GM21737 (cell line): ENCODE measurements around the gene MOB3A.
"Not testable (repeated sequence)": the region's sequence is repeated elsewhere in the genome, so short reads cannot be mapped to it uniquely, and the experiment has no call there.

Source experiments
- ATAC-seq: cut with Tn5 transposase; IDR thresholded peaks from one replicate; pipeline ENCODE4 v1.9.1; 2021; ENCODE audit warnings: mild to moderate bottlenecking, moderate library complexity; ENCODE audit not compliant: unreplicated experiment

MOB3A gene

GRCh38 chr19:2096034-2096479 is at the start of gene MOB3A:
Gene MOB3A (minus strand): TSS chr19:2096326. CDS start chr19:2078560, 17,766 bp downstream.
- ATAC-seq, result peak; percentile 34

DNA sequence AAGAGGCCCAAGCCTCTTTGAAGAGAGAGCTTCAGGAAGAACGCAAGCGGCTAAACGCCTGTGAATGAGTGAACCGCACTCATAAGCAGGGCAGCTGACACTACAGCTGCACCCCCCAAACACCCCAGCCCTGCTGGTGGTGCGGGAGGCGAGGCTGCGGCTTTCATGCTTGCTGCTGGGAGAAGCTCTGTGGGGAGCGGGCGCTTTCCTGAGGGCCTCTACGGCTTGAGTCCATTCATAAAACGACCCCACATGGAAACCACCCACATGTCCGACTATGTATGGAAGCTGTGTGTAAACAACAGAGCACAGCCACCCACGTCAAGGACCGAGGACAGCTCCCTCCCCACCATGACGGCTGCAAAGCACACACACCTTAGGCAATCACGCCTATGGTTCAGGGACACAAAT is 49.7 kb upstream of the MOB3A start:
- no peak for ATAC-seq

DNA sequence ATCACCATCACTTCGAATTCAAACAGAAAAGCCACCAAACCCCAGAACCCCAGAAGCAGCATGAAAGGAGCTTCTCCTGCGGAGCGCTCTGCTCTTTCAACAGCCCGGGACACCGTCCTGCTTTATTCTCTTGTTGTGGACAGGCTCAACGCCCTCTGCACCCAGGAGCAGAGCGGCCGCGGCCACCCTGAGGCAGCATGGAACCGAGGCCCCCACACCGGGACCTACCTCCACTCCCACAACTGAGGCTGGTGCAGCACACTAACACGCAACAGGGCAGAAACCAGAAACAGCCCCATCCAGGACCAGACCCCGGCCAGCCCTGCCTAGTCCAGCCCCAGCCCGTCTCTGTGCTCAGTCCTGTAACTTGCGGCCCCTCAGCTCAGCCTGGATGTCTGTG is 48.1 kb upstream of the MOB3A start:
- ATAC-seq, result no peak

DNA sequence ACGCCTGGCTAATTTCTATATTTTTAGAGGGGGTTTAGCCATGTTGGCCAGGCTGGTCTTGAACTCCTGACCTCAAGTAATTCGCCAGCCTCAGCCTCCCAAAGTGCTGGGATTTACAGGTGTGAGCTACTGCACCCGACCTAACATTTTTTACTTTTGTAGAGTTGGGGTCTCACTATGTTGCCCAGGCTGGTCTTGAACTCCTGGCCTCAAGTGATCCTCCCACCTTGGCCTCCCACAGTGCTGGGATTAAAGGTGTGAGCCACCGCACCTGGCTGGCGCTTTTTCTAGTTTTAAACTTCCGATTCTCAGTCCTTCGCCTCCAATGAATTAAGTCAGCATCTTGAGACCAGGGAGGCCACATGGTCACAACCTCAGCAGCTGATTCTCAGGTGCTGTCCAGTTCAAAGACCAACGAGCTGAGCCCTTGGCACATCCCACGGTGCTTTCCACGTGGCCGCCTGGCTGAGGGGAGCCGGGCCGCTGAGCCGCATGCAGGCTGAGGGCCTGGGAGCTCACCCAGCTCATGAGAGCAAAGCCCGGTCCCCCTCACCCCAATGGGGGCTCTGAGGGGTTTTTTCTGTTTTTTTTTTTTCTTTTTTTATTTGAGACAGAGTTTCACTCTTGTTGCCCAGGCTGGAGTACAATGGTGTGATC is 46.2 kb upstream of the MOB3A start:
- ATAC-seq, result no peak

GRCh38 chr19:2140138-2140569 is 44.0 kb upstream of the MOB3A start:
- no peak for ATAC-seq

GRCh38 chr19:2139385-2140137 is 43.4 kb upstream of the MOB3A start:
- ATAC-seq, result no peak

DNA sequence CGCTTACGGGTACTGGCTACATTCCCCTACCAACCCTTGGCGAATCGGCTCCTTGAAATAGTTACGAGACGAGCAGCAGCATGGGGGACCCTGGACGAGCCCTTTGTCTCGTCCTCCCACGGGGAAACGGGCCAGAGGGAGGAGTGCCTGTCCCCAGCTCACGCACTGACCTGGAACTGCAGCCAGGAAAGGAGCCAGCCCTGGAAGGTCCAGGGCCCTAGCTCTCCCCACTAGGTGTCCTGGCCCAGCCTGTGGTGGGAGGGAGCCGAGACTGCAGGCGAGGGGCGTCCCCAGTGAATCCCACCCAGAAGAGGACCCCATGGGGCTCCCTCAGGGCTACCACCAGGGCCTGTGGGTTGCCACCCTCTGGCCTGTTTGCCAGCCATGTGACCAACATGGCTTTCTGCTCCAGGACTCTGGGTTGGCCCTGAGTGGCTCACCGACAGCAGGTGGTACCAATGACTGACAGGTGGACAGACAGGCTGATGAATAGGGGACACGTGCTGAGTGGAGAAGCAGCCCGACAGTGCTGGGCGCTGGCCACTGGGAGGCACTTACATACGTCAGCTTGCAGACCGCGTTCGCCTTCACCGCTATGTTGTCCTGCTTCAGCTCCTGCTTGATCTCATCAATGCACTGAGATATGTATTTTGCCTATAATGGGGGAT is 42.1 kb upstream of the MOB3A start:
- no peak for ATAC-seq

DNA sequence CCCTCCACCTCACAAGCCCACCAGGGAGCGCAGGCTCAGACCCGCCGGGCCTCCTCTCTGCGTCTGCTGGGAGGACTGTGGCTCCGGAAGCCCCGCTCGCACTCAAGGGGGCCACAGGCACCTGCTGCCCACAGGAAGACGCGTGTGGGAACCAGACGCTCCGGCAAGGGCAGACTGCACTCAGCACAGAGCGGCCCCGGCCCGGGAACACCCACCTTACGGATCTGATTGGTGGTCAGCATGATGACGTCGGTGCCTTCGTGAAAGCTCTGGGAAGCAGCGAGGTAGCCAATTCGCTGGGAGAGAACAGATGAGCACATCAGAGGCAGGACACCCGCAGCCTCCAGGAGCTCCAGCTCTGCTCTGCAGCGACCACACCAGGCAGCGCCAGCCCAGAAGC is 40.7 kb upstream of the MOB3A start:
- ATAC-seq, result no peak

DNA sequence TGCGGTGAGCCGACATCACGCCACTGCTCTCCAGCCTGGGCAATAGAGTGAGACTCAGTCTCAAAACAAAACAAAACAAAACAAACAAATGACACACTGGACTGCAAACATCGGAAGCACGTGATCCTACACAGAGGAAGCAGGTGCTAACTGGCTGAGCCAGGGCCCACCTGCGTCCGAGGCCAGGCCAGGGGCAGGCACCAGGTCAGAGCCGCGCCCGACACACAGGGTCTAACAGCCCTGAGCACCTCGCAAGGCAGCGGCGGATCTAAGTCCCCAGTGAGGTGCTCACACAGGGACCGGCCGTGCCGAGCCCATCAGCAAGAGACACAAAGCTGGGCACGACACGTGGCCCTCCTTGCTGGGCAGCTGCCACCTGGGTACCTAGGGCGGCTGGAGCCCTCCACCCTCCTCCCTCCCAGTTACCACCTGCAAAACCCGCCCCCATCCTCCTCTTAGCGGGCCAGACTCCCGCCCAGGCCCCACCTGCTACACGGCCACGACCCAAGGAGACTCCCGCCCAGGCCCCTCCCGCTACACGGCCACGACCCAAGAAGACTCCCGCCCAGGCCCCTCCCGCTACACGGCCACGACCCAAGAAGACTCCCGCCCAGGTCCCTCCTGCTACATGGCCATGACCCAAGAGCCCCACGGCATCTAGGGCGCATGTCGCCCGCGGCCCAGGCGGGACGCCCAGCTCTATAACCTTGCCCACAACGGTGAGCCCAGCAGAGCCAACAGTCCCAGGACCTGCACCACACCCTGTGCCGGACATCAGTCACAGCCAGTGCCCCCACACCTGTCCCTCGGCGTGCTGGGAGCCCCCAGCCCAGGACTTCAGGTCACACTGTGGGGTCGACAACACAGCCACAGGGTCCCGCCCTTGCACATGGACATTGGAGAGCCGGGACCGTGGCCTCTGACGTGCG is 39.6 kb upstream of the MOB3A start:
- no peak for ATAC-seq

- ATAC-seq, result no peak
These were observed 36.8 kb upstream of the MOB3A start for GRCh38 chr19:2132731-2133490.

DNA sequence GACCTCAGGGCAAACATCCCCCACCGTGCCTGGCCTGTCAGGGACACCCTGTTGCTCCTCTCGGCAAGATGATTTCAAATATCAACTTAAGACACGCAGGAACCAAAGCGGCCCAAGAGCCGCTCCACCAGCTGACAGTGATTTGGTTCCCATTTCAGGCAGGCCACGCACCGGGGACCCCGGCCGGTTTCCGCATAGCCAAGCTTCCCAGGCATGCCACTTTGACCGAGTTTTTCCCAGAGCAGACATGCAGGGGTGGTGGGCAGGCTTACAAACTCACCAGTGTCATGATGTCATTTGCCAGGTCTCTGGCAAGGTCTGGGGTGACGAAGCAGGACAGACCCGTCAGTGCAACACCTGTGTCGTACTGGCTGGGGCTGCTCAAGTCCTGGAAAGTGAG is 36.1 kb upstream of the MOB3A start:
- no peak for ATAC-seq

DNA sequence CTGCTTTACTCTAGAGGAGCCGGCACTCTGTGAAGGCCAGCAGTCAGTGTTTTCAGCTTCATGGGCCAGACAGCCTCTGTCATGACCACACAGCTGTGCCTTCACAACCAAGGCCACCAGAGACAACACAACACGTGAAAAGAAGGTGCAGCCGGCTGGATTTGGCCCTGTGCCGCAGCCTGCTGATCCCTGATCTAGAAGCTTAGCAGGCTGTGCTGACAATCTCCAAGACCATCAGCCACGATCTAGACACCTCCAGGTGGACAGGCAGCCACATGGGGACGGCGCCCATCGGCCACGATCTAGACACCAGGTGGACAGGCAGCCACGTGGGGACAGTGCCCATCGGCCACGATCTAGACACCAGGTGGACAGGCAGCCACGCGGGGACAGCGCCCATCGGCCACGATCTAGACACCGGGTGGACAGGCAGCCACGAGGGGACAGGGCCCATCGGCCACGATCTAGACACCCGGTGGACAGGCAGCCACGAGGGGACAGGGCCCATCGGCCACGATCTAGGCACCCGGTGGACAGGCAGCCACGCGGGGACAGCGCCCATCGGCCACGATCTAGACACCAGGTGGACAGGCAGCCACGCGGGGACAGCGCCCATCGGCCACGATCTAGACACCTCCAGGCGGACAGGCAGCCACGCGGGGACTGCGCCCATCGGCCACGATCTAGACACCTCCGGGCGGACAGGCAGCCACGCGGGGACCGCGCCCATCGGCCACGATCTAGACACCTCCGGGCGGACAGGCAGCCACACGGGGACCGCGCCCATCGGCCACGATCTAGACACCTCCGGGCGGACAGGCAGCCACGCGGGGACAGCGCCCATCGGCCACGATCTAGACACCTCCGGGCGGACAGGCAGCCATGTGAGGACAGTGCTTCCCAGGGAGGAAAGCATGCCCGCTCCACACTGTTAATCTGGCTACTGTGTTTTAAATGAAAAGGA is 35.2 kb upstream of the MOB3A start:
- ATAC-seq, result not testable (repeated sequence)

GRCh38 chr19:2129892-2130770 is 34.0 kb upstream of the MOB3A start:
- ATAC-seq, result no peak

GRCh38 chr19:2129486-2129885 is 33.4 kb upstream of the MOB3A start:
- ATAC-seq, result no peak

DNA sequence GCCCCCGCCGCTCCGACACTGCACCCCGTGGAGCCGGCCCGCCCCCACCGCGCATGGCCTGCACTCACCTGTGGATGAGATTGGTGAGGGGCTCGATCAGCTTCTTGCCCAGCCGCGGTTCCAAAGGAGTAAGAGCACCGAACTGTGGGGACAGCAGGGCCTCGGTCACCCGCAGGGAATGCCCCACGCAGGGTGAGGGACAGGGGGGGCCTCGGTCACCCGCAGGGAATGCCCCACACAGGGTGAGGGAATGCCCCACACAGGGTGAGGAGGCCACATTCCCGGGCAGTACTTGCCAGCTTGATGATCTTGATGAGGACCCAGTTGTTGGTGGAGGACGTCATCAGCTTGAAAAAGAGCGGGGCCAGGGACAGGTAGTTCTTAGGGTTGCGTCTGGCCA is 32.9 kb upstream of the MOB3A start:
- no peak for ATAC-seq

- not testable (repeated sequence) for ATAC-seq
These were observed 32.1 kb upstream of the MOB3A start for GRCh38 chr19:2128252-2128651.

GRCh38 chr19:2127758-2128157 is 31.6 kb upstream of the MOB3A start:
- no peak for ATAC-seq
